ENCODE results near the gene DOHH.
A peak's percentile ranks its signal among the peaks of the same experiment; 100 is the strongest.

The DOHH gene

DNA sequence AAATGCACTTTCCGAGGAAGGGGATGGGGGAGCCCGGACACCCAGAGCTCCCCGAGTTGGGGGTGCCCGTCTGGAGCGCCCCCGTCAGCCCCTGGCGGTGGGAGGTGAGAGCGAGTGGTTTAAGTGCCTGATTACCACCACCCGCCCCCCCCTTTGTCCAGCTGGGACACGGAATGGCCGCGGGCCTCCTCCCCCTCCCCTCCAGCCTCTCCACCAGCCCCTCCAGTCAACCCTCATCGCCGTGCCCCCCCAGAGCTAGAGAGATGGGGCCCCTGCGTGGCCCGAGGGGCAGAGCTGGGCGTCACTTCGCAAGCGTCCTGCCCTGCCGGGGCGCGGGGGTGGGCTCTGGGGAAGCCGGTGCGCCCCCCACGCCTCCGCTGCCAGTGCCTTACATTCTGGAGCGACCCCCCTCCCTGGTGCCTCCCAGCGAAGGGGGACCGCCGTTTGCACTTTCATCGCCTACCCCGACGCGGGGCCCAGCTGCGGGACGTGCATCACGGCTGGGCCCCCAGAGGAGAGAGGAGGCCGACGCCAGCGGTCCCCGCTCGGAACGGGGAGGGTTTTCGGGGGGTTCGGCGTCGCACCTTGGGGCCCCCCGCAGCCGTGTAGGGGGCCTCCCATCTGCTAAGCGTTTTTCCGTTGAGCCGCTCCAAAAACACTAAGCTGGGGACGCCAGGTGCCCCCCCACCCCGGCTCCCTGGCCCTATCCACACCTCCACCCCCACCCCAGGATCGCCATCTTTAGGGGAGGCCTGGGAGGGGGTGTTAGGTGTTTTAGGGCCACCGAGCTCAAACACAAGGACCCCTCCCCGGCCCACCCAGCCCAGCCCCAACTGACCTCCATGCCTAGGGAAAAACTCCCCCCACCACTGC is 36.5 kb downstream of the DOHH start:
- no peaks in the 10 kb centered on the region for H3K27me3 ChIP-seq (ENCODE audit: control insufficient read depth in 1 of 2, insufficient read depth in 2 of 2, low read length in 2 of 2)
- no peaks in the 10 kb centered on the region for H3K9me3 ChIP-seq (ENCODE audit: control insufficient read depth in 2 of 2, low read length in 2 of 2)
- peak overlapping the region; percentile 62 for H3K27ac ChIP-seq (ENCODE audit: low read length)
- H3K9ac ChIP-seq (ENCODE audit: low read length in 2 of 2), result no peak overlapping the region
- H3K36me3 ChIP-seq (ENCODE audit: control insufficient read depth in 2 of 2, insufficient read depth in 2 of 2, low read length in 2 of 2), result peaks cover 0 to 4% of the 10 kb centered on the region in 2 donors
- H3K4me1 ChIP-seq (ENCODE audit: control insufficient read depth, insufficient read depth, low read length), result peaks cover 43% of the 10 kb centered on the region
- H3K4me3 ChIP-seq (ENCODE audit: low read length in 2 of 2), result no peak overlapping the region

DNA sequence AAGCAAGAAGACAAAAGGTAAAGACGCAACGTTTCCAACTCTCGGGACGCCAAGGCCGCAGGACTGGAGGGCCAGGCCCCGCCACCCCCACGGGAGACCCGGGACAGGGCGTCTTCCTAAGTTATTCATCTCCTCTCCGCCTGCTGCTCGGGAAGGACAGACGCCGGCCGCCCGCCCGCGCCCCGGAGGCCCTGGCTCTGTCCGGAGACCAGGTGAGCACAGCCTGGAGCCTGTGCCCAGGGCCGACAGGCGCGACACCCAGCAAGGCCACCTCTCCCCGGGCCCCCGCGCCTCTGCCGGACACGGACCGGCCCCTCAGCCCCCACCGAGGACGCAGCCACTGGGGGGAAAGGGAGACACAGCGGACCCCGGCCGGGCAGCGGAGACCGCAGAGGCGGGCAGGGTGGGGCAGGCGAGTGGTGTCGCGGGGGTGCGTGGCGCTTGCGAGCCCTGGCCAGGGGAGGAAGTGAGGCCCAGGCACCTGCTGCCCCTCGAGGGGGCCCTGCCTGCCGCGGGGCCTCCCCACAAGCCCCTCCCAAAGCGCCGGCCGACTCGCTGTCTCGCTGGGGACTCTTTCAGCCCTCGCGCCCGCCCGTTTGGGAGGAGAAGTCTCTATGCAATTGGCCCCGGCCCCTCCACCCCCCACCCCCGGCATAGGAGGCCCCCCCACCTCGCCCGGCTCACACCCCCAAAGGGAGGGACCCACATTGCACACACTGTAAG is 37.3 kb downstream of the DOHH start:
- H3K27ac ChIP-seq (ENCODE audit: low read length), result peak overlapping the region; percentile 53
- no peak overlapping the region for H3K4me3 ChIP-seq (ENCODE audit: low read length in 2 of 2)
- peaks cover 0 to 4% of the 10 kb centered on the region in 2 donors for H3K36me3 ChIP-seq (ENCODE audit: control insufficient read depth in 2 of 2, insufficient read depth in 2 of 2, low read length in 2 of 2)
- H3K27me3 ChIP-seq (ENCODE audit: control insufficient read depth in 1 of 2, insufficient read depth in 2 of 2, low read length in 2 of 2), result no peaks in the 10 kb centered on the region
- H3K4me1 ChIP-seq (ENCODE audit: control insufficient read depth, insufficient read depth, low read length), result peaks cover 51% of the 10 kb centered on the region
- no peak overlapping the region for H3K9ac ChIP-seq (ENCODE audit: low read length in 2 of 2)
- H3K9me3 ChIP-seq (ENCODE audit: control insufficient read depth in 2 of 2, low read length in 2 of 2), result no peaks in the 10 kb centered on the region

DNA sequence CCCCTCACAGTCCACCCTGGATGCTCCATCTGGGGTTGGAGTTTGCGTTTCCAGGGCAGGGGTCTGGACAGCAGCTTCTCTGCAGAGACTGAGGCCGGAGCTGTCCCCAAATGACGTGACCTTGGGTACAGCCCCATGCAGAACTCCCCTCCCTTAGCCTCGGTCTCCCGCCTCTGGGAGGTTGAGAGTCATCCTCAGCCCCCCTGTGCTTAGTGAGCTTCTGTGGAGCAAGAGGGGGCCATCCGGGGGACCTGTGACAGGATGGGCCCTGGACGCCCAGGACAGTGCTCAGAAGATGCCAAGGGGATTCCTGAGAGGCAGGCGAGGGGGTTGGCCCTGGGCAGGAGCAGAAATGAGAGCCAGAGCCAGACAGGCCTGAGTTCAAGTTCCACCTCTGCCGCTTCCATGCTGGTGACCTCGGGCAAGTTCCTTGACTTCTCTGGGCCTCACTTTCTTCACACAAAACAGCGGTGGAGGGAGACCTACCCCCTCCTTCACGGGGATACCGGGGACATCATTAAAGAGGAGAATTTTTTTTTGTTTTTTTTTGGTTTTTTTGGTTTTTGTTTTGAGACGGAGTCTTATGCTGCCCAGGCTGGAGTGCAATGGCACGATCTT is 40.4 kb downstream of the DOHH start:
- Histone ChIP-seq H3K27me3 (ENCODE audit: control insufficient read depth in 1 of 2, insufficient read depth in 2 of 2, low read length in 2 of 2) (no peaks in the 10 kb centered on the region), H3K36me3 (ENCODE audit: control insufficient read depth in 2 of 2, insufficient read depth in 2 of 2, low read length in 2 of 2) (peaks cover 11 to 13% of the 10 kb centered on the region in 2 donors), H3K27ac (ENCODE audit: low read length) (peak overlapping the region; percentile 75), H3K9me3 (ENCODE audit: control insufficient read depth in 2 of 2, low read length in 2 of 2) (no peaks in the 10 kb centered on the region), H3K9ac (ENCODE audit: low read length in 2 of 2) (peak overlapping the region in 1 of 2 donors; percentile 29), H3K4me3 (ENCODE audit: low read length in 2 of 2) (no peak overlapping the region), H3K4me1 (ENCODE audit: control insufficient read depth, insufficient read depth, low read length) (peaks cover 45% of the 10 kb centered on the region)

DNA sequence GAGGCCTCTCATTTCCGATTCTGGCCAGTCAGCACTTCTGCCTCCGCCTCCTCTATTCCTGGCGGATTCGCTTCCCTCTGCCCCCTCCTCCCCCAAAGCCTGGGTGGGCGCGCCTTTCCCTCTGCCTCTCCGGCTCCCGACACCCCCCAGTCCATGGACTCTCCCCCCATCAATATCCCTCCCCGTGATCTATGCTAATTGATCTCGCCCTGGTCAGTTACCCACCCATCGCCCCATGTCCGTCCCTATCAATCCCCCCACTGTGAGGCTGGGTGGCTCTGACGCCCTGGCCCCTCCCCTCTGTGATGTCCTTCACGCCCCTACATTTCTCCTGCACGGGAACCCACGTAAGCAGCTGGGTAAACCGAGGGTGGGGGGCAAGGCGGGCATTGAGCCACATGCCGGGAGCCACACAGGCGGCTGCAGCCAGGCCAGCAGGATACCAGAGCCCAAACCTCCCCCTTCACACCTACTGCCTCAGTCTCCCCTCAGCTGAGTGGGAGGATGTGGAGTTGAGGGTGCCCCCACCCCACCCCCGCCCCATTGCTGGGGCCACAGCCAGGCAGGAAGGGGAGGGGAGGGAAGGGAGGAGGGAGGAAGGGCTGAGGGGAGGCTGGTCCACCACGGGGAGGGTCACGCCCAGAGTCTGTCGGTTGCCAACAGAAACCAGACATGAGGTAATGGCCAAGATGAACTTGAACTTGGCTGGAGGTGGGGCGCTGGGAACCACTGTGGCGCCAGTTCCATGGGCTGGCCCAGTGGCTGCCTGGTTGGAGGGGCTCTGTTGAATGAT is 41.2 kb downstream of the DOHH start:
- H3K9me3 ChIP-seq (ENCODE audit: control insufficient read depth in 2 of 2, low read length in 2 of 2), result no peaks in the 10 kb centered on the region
- H3K9ac ChIP-seq (ENCODE audit: low read length in 2 of 2), result peak overlapping the region in 1 of 2 donors; percentile 51
- H3K4me1 ChIP-seq (ENCODE audit: control insufficient read depth, insufficient read depth, low read length), result peaks cover 45% of the 10 kb centered on the region
- no peaks in the 10 kb centered on the region for H3K27me3 ChIP-seq (ENCODE audit: control insufficient read depth in 1 of 2, insufficient read depth in 2 of 2, low read length in 2 of 2)
- H3K27ac ChIP-seq (ENCODE audit: low read length), result peak overlapping the region; percentile 75
- H3K4me3 ChIP-seq (ENCODE audit: low read length in 2 of 2), result no peak overlapping the region
- H3K36me3 ChIP-seq (ENCODE audit: control insufficient read depth in 2 of 2, insufficient read depth in 2 of 2, low read length in 2 of 2), result peaks cover 17 to 21% of the 10 kb centered on the region in 2 donors

DNA sequence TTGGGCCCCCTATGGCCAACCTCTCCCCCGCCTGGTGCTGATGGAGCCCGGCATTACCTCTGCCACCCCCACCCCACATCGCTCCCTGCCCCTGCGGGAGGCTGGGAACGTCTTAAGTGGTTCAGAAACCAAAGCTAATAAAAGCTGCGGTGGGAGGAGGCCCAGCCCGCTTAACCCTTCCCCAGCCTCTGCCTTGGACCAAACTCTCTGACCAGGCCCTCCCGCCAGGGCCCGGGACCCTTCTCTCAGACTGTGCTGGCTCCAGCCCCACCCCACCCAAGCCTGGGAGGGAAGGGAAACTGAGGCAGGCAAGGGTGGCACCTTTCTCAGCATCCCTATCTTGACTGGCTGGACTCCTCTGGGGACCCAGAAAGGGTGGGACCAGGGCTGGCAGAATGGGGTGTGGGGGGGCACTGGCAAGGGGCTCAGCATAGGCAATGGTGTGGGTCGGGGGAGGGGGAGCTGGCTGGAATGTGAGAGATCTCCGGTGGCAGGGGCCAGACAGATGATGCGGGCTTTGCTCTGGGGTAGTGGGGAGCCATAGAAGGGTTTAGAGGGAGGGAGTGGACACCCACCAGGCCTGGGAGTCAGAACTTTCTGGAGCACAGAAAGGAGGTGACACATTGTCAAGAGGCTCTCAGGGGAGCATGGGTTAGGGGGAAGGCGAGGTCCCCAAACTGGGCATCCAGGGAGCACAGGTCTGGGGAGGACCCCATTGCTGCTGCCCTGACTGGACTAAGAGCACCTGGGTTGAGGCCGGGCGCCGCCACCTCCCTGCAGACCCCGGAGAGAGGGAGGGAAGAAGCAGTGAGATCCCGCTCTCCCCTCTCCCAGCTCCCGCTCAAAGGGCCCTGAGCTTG is 42.0 kb downstream of the DOHH start:
- no peaks in the 10 kb centered on the region for H3K9me3 ChIP-seq (ENCODE audit: control insufficient read depth in 2 of 2, low read length in 2 of 2)
- no peaks in the 10 kb centered on the region for H3K27me3 ChIP-seq (ENCODE audit: control insufficient read depth in 1 of 2, insufficient read depth in 2 of 2, low read length in 2 of 2)
- peaks cover 22 to 27% of the 10 kb centered on the region in 2 donors for H3K36me3 ChIP-seq (ENCODE audit: control insufficient read depth in 2 of 2, insufficient read depth in 2 of 2, low read length in 2 of 2)
- H3K4me1 ChIP-seq (ENCODE audit: control insufficient read depth, insufficient read depth, low read length), result peaks cover 40% of the 10 kb centered on the region
- H3K9ac ChIP-seq (ENCODE audit: low read length in 2 of 2), result peak overlapping the region; percentile 42 to 51
- peak overlapping the region in 1 of 2 donors; percentile 22 for H3K4me3 ChIP-seq (ENCODE audit: low read length in 2 of 2)
- H3K27ac ChIP-seq (ENCODE audit: low read length), result peak overlapping the region; percentile 75

DNA sequence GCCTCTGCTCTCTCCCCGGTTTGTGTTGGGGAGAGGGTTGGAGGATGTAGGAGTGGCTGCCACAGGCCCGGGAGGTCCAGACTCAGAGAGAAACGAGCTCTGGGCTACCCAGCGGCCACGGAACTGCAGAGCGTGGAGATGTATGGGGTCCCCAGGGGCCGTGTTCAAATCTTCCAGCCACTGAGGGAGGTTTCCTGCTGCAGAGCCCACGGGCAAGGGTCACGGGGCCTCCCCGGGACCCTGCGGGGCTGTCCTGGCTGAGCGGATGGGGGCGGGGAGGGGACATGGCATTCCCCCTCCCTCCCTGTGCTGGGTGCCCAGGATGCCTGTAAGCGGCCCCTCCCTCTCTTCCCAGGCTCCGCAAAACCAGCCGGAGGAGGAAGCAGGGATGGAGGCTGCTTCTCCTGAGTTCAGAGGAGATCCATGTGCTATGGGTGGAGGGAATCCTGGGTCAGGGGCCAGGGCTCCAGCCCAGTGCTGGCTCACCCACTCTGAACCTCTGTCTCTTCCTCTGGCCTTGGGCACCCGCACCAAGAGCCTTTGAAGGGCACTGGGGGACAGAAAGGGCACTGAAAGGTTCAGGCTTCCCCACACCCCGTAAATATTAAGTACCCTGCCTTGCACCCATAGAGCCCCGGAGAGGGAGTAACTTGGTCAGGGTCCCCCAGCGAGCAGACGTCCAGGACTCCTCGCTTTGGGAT is 42.8 kb downstream of the DOHH start:
- peak overlapping the region; percentile 75 for H3K27ac ChIP-seq (ENCODE audit: low read length)
- peak overlapping the region in 1 of 2 donors; percentile 51 for H3K9ac ChIP-seq (ENCODE audit: low read length in 2 of 2)
- peaks cover 37% of the 10 kb centered on the region for H3K4me1 ChIP-seq (ENCODE audit: control insufficient read depth, insufficient read depth, low read length)
- H3K27me3 ChIP-seq (ENCODE audit: control insufficient read depth in 1 of 2, insufficient read depth in 2 of 2, low read length in 2 of 2), result no peaks in the 10 kb centered on the region
- peaks cover 28% of the 10 kb centered on the region in 2 donors for H3K36me3 ChIP-seq (ENCODE audit: control insufficient read depth in 2 of 2, insufficient read depth in 2 of 2, low read length in 2 of 2)
- peak overlapping the region in 1 of 2 donors; percentile 22 for H3K4me3 ChIP-seq (ENCODE audit: low read length in 2 of 2)
- no peaks in the 10 kb centered on the region for H3K9me3 ChIP-seq (ENCODE audit: control insufficient read depth in 2 of 2, low read length in 2 of 2)

DNA sequence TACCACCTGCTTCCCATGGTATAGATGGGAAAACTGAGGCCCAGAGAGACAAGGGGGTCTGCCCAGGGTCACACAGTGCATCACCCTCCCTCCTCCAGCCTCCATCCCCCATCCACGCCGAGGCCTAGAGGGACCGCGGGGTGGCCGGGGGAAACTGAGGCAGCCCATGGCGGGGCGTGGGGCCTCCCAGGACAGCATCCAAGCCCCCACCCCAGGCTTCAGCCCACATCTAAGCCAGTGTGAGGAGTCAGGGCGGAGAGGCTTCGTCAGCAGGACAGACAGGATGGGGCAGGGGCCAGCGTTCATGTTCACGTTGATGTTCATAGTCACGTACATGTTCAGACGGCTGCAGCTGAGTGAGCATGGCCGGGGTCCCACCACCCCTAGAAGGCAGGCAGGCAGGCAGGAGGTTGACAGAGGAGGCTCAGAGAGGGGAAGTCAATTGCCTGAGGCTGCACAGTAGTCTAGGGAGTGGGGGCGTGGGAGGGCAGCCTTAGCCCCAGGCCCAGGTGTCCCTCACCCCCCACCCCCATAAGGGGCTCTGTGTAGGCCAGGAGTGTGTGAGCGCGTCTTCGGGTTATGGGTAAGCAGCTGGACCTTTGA is 43.4 kb downstream of the DOHH start:
- H3K27ac ChIP-seq (ENCODE audit: low read length), result peak overlapping the region; percentile 75
- H3K4me3 ChIP-seq (ENCODE audit: low read length in 2 of 2), result no peak overlapping the region
- H3K4me1 ChIP-seq (ENCODE audit: control insufficient read depth, insufficient read depth, low read length), result peaks cover 37% of the 10 kb centered on the region
- no peaks in the 10 kb centered on the region for H3K27me3 ChIP-seq (ENCODE audit: control insufficient read depth in 1 of 2, insufficient read depth in 2 of 2, low read length in 2 of 2)
- H3K36me3 ChIP-seq (ENCODE audit: control insufficient read depth in 2 of 2, insufficient read depth in 2 of 2, low read length in 2 of 2), result peaks cover 31 to 33% of the 10 kb centered on the region in 2 donors
- H3K9ac ChIP-seq (ENCODE audit: low read length in 2 of 2), result no peak overlapping the region
- H3K9me3 ChIP-seq (ENCODE audit: control insufficient read depth in 2 of 2, low read length in 2 of 2), result no peaks in the 10 kb centered on the region

DNA sequence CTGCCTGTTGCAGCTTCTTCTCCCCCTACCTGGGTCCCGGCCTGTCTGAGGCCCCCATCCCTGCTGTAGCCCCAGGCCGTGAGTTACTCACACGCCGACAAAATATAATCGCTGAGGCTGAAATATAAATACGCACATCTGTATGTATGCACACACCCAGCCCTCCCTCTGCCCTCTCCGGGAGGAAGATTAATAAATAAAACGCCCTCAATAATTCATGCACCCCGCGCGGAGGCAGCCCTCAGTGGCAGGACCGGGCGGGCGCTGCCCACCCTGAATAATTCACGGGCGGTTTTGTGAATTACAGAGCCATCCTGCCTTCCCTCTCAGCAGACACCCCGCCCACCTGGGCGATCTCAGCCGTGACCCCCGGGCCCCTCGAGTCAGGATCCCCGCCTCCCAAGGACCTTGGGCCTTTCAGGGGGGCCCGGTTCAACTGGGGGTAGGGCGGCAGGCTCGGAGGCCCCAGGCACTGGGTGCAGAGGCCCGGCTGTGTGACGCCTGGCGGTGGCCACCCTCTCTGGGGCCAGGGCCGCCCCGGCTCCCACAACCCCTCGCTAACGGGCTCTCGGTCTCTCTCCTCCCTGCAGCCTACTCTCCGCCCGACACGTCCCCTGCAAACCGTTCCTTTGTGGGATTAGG is 44.4 kb downstream of the DOHH start:
- no peaks in the 10 kb centered on the region for H3K9me3 ChIP-seq (ENCODE audit: control insufficient read depth in 2 of 2, low read length in 2 of 2)
- H3K27me3 ChIP-seq (ENCODE audit: control insufficient read depth in 1 of 2, insufficient read depth in 2 of 2, low read length in 2 of 2), result no peaks in the 10 kb centered on the region
- H3K27ac ChIP-seq (ENCODE audit: low read length), result no peak overlapping the region
- no peak overlapping the region for H3K4me3 ChIP-seq (ENCODE audit: low read length in 2 of 2)
- peaks cover 31 to 33% of the 10 kb centered on the region in 2 donors for H3K36me3 ChIP-seq (ENCODE audit: control insufficient read depth in 2 of 2, insufficient read depth in 2 of 2, low read length in 2 of 2)
- H3K9ac ChIP-seq (ENCODE audit: low read length in 2 of 2), result no peak overlapping the region
- H3K4me1 ChIP-seq (ENCODE audit: control insufficient read depth, insufficient read depth, low read length), result peaks cover 38% of the 10 kb centered on the region
